ENCODE data around the gene GYG2. TPM values are rescaled to one million over a fixed set of nuclear protein-coding genes. Genes with fewer than 3 reads are reported as not detected.

Gene GYG2
- total and polyA plus RNA-seq, 2 of the 8 experiments (the other 6 are each of a cell fraction or from before 2014, with no cell fraction given): 52.8 to 65.3 TPM

- TF ChIP-seq, protein P1, sequence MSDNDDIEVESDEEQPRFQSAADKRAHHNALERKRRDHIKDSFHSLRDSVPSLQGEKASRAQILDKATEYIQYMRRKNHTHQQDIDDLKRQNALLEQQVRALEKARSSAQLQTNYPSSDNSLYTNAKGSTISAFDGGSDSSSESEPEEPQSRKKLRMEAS (IDR thresholded peaks at IDR 0.05): no peak
- no peak for TF ChIP-seq GTF2F1 (IDR thresholded peaks at IDR 0.05; ENCODE audit: borderline replicate concordance, low read depth, low read length)
Measured at GRCh38 chrX:2872671-2873277, 44.0 kb downstream of the GYG2 start (continued).
